Hepatocyte (in vitro differentiated cells): ENCODE results near the gene MRPL22. TPM values are rescaled to one million over a fixed set of nuclear protein-coding genes. Genes with fewer than 3 reads are reported as not detected.

Experiments
- DNase-seq: peaks from one replicate; pipeline ENCODE4 v3.0.0-alpha.2; 2016; ENCODE audit warnings: low spot score
- H2AFZ ChIP-seq: fragments of 200-600 bp; sonication (generic); 2 replicates; pipeline ENCODE4 v1.6.0; 2016; ENCODE audit warnings: antibody characterized with exemption, mild to moderate bottlenecking
- H3K27ac ChIP-seq: fragments of 200-600 bp; sonication (generic); 2 replicates; pipeline ENCODE4 v1.5.1; 2016; ENCODE audit warnings: mild to moderate bottlenecking
- H3K27me3 ChIP-seq: fragments of 200-600 bp; sonication (generic); 2 replicates; pipeline ENCODE4 v1.6.1; 2016
- H3K36me3 ChIP-seq: fragments of 200-600 bp; sonication (generic); replicated peaks from 2 replicates; pipeline ENCODE4 v1.5.1; 2016; ENCODE audit warnings: low read depth; ENCODE audit not compliant: insufficient read depth
- H3K4me1 ChIP-seq: fragments of 200-600 bp; sonication (generic); 2 replicates; pipeline ENCODE4 v1.5.1; 2016; ENCODE audit warnings: mild to moderate bottlenecking, moderate library complexity; ENCODE audit not compliant: insufficient read depth
- H3K4me2 ChIP-seq: fragments of 200-600 bp; sonication (generic); 2 replicates; pipeline ENCODE4 v1.6.0; 2016
- H3K4me3 ChIP-seq: fragments of 200-600 bp; sonication (generic); 2 replicates; pipeline ENCODE4 v1.5.1; 2016; ENCODE audit warnings: mild to moderate bottlenecking
- H3K79me2 ChIP-seq: fragments of 200-600 bp; sonication (generic); 2 replicates; pipeline ENCODE4 v1.6.0; 2017; ENCODE audit warnings: mild to moderate bottlenecking
- H3K9me2 ChIP-seq: fragments of 200-600 bp; sonication (generic); replicated peaks from 2 replicates; pipeline ENCODE4 v1.6.0; 2017; ENCODE audit warnings: mild to moderate bottlenecking; ENCODE audit not compliant: insufficient read depth
- H3K9me3 ChIP-seq: fragments of 200-600 bp; sonication (generic); 2 replicates; pipeline ENCODE4 v1.5.1; 2016; ENCODE audit warnings: low read depth, mild to moderate bottlenecking
- H4K20me1 ChIP-seq: fragments of 200-600 bp; sonication (generic); 2 replicates; pipeline ENCODE4 v1.6.0; 2016; ENCODE audit warnings: mild to moderate bottlenecking; ENCODE audit not compliant: insufficient read depth, poor library complexity, severe bottlenecking
- EZH2 ChIP-seq: fragments of 200-600 bp; sonication (generic); IDR thresholded peaks from 2 replicates; pipeline ENCODE4 v1.6.1; 2016; ENCODE audit warnings: antibody characterized with exemption, mild to moderate bottlenecking, borderline replicate concordance
- EZH2phosphoT487 ChIP-seq: fragments of 200-600 bp; sonication (generic); IDR thresholded peaks from one replicate; pipeline ENCODE4 v1.6.1; 2018; ENCODE audit warnings: antibody characterized with exemption, mild to moderate bottlenecking, low read depth, moderate library complexity; ENCODE audit not compliant: unreplicated experiment, severe bottlenecking
- WGBS: methylation state at CpG from one replicate; pipeline ENCODE4 v1.1.6; 2016; ENCODE audit warnings: low lambda C conversion rate; ENCODE audit errors: missing lambda C conversion rate; 5-methylcytosine and 5-hydroxymethylcytosine counted together
- polyA plus RNA-seq: library from polyadenylated mRNA; unstranded; fragments of >200 nt; fragmentation: Nextera tagmentation; extraction: Ambion mirVana; gene quantifications from 2 replicates; pipeline ENCODE4 v1.2.1, GENCODE V29; 2016
- total RNA-seq: library from RNA; depleted of rRNA; stranded (reverse); fragments of >200 nt; gene quantifications from 2 replicates; pipeline ENCODE4 v1.2.3, GENCODE V29; 2014
- TF ChIP-seq, protein P1 (sequence below): fragments of 200-600 bp; sonication (generic); IDR thresholded peaks from 2 replicates; pipeline ENCODE4 v1.5.1; 2016; ENCODE audit warnings: antibody characterized with exemption, mild to moderate bottlenecking; ENCODE audit not compliant: poor library complexity

MRPL22 gene
- 28.7 and 34.4 TPM in 2 replicates for total RNA-seq
- 96.7 and 111 TPM in 2 replicates for polyA plus RNA-seq

DNA sequence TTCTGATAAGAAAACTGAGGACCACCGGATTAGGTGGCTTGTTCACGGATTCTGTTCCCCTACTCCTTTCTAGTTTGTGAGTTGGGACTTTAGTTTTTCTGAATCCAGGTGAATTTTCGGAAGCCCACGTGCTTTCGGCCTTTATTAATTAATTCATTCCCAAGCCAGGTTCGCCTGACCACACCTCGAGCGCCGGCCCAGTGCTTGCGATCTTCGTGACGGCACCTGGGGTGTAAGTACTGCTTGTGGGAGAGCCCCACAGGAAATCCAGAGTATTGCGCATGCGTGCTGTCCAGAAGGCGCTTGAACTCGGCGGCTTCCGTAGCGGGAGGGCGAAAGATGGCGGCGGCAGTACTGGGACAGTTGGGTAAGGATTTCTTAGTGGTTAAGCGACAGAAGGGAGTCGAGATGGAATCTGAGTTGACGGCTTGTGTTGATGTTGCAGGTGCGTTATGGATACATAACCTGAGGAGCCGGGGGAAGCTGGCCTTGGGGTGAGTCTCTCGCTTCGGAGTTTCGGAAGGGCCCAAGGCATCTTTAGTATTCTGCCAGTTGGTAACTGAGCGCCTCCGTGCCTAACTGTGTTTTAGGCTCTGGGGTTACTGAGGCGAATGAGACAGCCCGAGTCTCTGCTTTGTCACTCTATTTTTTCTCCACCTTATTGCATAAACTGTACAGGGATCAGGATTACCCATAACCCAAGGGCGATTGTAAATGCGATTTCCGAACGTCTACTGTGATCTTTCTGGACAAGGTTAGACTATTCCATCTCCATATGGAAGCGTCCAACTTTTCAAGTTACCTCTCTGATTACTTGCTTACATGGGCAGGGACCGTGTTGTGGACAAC is at the start of gene MRPL22:
TSS of gene MRPL22 (plus strand) at position 302 of the 849 bp plus-strand sequence. CDS start at position 340, 38 bp downstream.
- H3K4me1 ChIP-seq = peaks cover 20% of the 10 kb centered on the region
- peak within 1 kb of the TSS; percentile 73 for H2AFZ ChIP-seq
- no peak for TF ChIP-seq EZH2phosphoT487
- TF ChIP-seq EZH2 = no peak
- TF ChIP-seq, protein P1, sequence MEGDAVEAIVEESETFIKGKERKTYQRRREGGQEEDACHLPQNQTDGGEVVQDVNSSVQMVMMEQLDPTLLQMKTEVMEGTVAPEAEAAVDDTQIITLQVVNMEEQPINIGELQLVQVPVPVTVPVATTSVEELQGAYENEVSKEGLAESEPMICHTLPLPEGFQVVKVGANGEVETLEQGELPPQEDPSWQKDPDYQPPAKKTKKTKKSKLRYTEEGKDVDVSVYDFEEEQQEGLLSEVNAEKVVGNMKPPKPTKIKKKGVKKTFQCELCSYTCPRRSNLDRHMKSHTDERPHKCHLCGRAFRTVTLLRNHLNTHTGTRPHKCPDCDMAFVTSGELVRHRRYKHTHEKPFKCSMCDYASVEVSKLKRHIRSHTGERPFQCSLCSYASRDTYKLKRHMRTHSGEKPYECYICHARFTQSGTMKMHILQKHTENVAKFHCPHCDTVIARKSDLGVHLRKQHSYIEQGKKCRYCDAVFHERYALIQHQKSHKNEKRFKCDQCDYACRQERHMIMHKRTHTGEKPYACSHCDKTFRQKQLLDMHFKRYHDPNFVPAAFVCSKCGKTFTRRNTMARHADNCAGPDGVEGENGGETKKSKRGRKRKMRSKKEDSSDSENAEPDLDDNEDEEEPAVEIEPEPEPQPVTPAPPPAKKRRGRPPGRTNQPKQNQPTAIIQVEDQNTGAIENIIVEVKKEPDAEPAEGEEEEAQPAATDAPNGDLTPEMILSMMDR = no peak
- H3K27me3 ChIP-seq = no peaks in the 10 kb centered on the region
- peaks cover 54% of the 10 kb centered on the region for H3K79me2 ChIP-seq
- H4K20me1 ChIP-seq = peaks cover 6% of the 10 kb centered on the region
- peak within 1 kb of the TSS; percentile 92 for H3K4me2 ChIP-seq
- 4% methylated on average over 36 of the region's 40 CpGs for WGBS
- peak within 1 kb of the TSS; percentile 82 for H3K27ac ChIP-seq
- no peaks in the 10 kb centered on the region for H3K36me3 ChIP-seq
- peak; percentile 97 for DNase-seq
- H3K9me3 ChIP-seq = no peaks in the 10 kb centered on the region
- H3K9me2 ChIP-seq = no peaks in the 10 kb centered on the region
- H3K4me3 ChIP-seq = peak within 1 kb of the TSS; percentile 72

GRCh38 chr5:154892369-154892771 is 48.5 kb upstream of the MRPL22 start:
- no peak overlapping the region for H3K27ac ChIP-seq

GRCh38 chr5:154893381-154893780 is 47.5 kb upstream of the MRPL22 start:
- no peaks in the 10 kb centered on the region for H3K79me2 ChIP-seq
- no peak overlapping the region for H3K4me2 ChIP-seq
- H3K27me3 ChIP-seq = no peaks in the 10 kb centered on the region
- no peak overlapping the region for H3K27ac ChIP-seq
- no peak overlapping the region for H2AFZ ChIP-seq
- H3K36me3 ChIP-seq = no peaks in the 10 kb centered on the region
- no peaks in the 10 kb centered on the region for H3K9me2 ChIP-seq
- WGBS = 88% methylated on average over 5 of the region's 5 CpGs
- no peaks in the 10 kb centered on the region for H3K4me1 ChIP-seq
- no peaks in the 10 kb centered on the region for H3K9me3 ChIP-seq
- no peak overlapping the region for H3K4me3 ChIP-seq
- no peak for TF ChIP-seq EZH2
- no peak for DNase-seq
- H4K20me1 ChIP-seq = no peaks in the 10 kb centered on the region

More at GRCh38 chr5:154892369-154892771, 48.5 kb upstream of the MRPL22 start:
- no peak overlapping the region for H2AFZ ChIP-seq
- H3K79me2 ChIP-seq = no peaks in the 10 kb centered on the region
- H3K4me3 ChIP-seq = no peak overlapping the region
- TF ChIP-seq EZH2 (no peak), EZH2phosphoT487 (no peak)
- TF ChIP-seq, protein P1 = no peak
- no peaks in the 10 kb centered on the region for H3K9me2 ChIP-seq
- 90% methylated on average over 13 of the region's 13 CpGs for WGBS
- H3K4me1 ChIP-seq = no peaks in the 10 kb centered on the region
- H4K20me1 ChIP-seq = no peaks in the 10 kb centered on the region
- no peak for DNase-seq
- no peaks in the 10 kb centered on the region for H3K27me3 ChIP-seq
- no peaks in the 10 kb centered on the region for H3K9me3 ChIP-seq
- H3K4me2 ChIP-seq = no peak overlapping the region
- H3K36me3 ChIP-seq = no peaks in the 10 kb centered on the region
